Stimulated activated CD8-positive, alpha-beta memory T cell treated with anti-CD3 and anti-CD28 coated beads, Interleukin-4, amount 100 ng/mL, for 24 hours (primary cell): ENCODE results near the gene VSIG4.
"Not testable (repeated sequence)": the region's sequence is repeated elsewhere in the genome, so short reads cannot be mapped to it uniquely, and the experiment has no call there.

ENCODE experiments used
- DNase-seq: peaks from one replicate; pipeline ENCODE4 v3.0.0-alpha.2; 2020; ENCODE audit warnings: low read depth

The VSIG4 gene

DNA sequence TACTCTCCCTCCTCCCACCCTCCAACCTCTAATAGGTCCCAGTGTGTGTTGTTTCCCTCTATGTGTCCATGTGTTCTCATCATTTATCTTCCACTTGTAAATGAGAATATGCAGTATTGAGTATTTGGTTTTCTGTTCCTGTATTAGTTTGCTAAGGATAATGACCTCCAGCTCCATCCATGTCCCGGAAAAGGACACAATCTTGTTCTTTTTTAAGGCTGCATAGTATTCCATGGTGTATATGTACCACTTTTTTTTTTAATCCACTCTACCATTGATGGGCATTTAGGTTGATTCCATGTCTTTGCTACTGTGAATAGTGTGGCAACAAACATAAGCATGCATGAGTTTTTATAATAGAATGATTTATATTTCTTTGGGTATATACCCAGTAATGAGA lies 62.7 kb downstream of the VSIG4 start:
- not testable (repeated sequence) for DNase-seq

DNA sequence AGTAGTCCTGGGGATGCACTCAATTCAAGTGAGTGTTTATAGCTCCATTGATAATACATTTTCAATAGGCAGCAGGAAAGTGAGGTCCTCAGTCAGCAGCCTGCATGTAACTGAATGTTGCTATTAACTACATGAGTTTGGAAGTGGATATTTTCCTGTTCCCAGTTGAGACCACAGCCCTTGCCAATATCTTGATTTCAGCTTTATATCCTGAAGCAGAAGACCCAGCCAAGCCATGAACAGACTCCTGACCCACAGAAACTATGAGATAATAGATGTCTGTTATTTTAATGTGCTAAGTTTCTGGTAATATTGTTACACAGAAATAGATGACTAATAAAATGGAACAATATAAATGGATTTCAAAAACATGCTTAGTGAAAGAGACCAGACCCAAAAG lies 63.7 kb downstream of the VSIG4 start:
- no peak for DNase-seq

GRCh38 chrX:65975161-65975751 lies 64.6 kb downstream of the VSIG4 start:
- not testable (repeated sequence) for DNase-seq
